Measurements from ENCODE around the gene TPCN1. TPM values are rescaled to one million over a fixed set of nuclear protein-coding genes. Genes with fewer than 3 reads are reported as not detected.

TPCN1 gene
- total RNA-seq, 1 experiment from 2014 or later: 19.0 TPM

- H3K36me3 ChIP-seq (ENCODE audit: low read depth, low read length): peaks cover 2% of the 10 kb centered on the region; the same call in 1 of the 2 replicates
- no peaks in the 10 kb centered on the region for H3F3A ChIP-seq (ENCODE audit: low read length, unreplicated experiment)
- TSS peak; percentile 36 for BruUV-seq (replicated peaks)
- ATAC-seq (no peak), DNase-seq (no peak)
- CTCF ChIA-PET: interaction anchor here (0.5 kb wide), 1 partner anchor 102 kb away, joined by 3 read pairs; no protein-coding TSS in a partner anchor
- H3K79me2 ChIP-seq (ENCODE audit: low read length): no peaks in the 10 kb centered on the region
- peak overlapping the region; percentile 44 for H3K9ac ChIP-seq (ENCODE audit: low read length)
- H3K27me3 ChIP-seq (ENCODE audit: low read length): no peaks in the 10 kb centered on the region
- intact Hi-C loops (cut with micrococcal nuclease): loop anchor here (1.0 to 5.0 kb wide), 2 partner anchors 57 to 102 kb away; no protein-coding TSS in a partner anchor
- H3K4me3 ChIP-seq (ENCODE audit: low read length): no peak overlapping the region
- no peak for TF ChIP-seq EZH2 (IDR thresholded peaks at IDR 0.05; ENCODE audit: low read length, unreplicated experiment)
- no peak for TF ChIP-seq EZH2phosphoT487 (IDR thresholded peaks at IDR 0.05; ENCODE audit: borderline replicate concordance, low read length)
- TF ChIP-seq, protein P1, sequence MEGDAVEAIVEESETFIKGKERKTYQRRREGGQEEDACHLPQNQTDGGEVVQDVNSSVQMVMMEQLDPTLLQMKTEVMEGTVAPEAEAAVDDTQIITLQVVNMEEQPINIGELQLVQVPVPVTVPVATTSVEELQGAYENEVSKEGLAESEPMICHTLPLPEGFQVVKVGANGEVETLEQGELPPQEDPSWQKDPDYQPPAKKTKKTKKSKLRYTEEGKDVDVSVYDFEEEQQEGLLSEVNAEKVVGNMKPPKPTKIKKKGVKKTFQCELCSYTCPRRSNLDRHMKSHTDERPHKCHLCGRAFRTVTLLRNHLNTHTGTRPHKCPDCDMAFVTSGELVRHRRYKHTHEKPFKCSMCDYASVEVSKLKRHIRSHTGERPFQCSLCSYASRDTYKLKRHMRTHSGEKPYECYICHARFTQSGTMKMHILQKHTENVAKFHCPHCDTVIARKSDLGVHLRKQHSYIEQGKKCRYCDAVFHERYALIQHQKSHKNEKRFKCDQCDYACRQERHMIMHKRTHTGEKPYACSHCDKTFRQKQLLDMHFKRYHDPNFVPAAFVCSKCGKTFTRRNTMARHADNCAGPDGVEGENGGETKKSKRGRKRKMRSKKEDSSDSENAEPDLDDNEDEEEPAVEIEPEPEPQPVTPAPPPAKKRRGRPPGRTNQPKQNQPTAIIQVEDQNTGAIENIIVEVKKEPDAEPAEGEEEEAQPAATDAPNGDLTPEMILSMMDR (conservative IDR thresholded peaks at IDR 0.05; ENCODE audit: low read depth, low read length): no peak
- H3K27ac ChIP-seq (ENCODE audit: low read length): peak overlapping the region; percentile 83
- no peaks in the 10 kb centered on the region for H3K9me3 ChIP-seq (ENCODE audit: low read length)
- POLR2A ChIA-PET (ENCODE audit: unreplicated experiment): interaction anchor here (0.5 kb wide), 1 partner anchor 93 kb away, joined by 4 read pairs; no protein-coding TSS in a partner anchor
- peaks cover 17% of the 10 kb centered on the region for H3K4me1 ChIP-seq (ENCODE audit: insufficient read depth, low read length)
- H3K4me2 ChIP-seq (ENCODE audit: low read length): peak overlapping the region; percentile 57
- H2AFZ ChIP-seq (ENCODE audit: low read length): no peak overlapping the region; the same call in 1 of the 2 replicates
- no peaks in the 10 kb centered on the region for H4K20me1 ChIP-seq (ENCODE audit: low read length)
- H3K9me2 ChIP-seq (replicated peaks; ENCODE audit: low read length): no peaks in the 10 kb centered on the region
Observed at GRCh38 chr12:113298861-113299545, 77.7 kb downstream of the TPCN1 start.

GRCh38 chr12:113299619-113300237 lies 78.5 kb downstream of the TPCN1 start:
- Histone ChIP-seq H3K27ac (ENCODE audit: low read length) (peak overlapping the region; percentile 83), H3K36me3 (ENCODE audit: low read depth, low read length) (peaks cover 2% of the 10 kb centered on the region; the same call in 1 of the 2 replicates), H2AFZ (ENCODE audit: low read length) (peak overlapping the region; percentile 59), H3K79me2 (ENCODE audit: low read length) (no peaks in the 10 kb centered on the region), H3F3A (ENCODE audit: low read length, unreplicated experiment) (no peaks in the 10 kb centered on the region), H4K20me1 (ENCODE audit: low read length) (no peaks in the 10 kb centered on the region), H3K27me3 (ENCODE audit: low read length) (no peaks in the 10 kb centered on the region), H3K9me3 (ENCODE audit: low read length) (no peaks in the 10 kb centered on the region), H3K4me3 (ENCODE audit: low read length) (peak overlapping the region; percentile 10; the same call in 1 of the 2 replicates), H3K4me1 (ENCODE audit: insufficient read depth, low read length) (peaks cover 17% of the 10 kb centered on the region), H3K9ac (ENCODE audit: low read length) (peak overlapping the region; percentile 44), H3K4me2 (ENCODE audit: low read length) (peak overlapping the region; percentile 57), H3K9me2 (replicated peaks; ENCODE audit: low read length) (no peaks in the 10 kb centered on the region)
- TF ChIP-seq EZH2phosphoT487 (IDR thresholded peaks at IDR 0.05; ENCODE audit: borderline replicate concordance, low read length): no peak
- TF ChIP-seq, protein P1 (conservative IDR thresholded peaks at IDR 0.05; ENCODE audit: low read depth, low read length): no peak
- TF ChIP-seq EZH2 (IDR thresholded peaks at IDR 0.05; ENCODE audit: low read length, unreplicated experiment): no peak
- intact Hi-C loops (cut with micrococcal nuclease): loop anchor here (1.0 to 5.0 kb wide), 2 partner anchors 57 to 102 kb away; no protein-coding TSS in a partner anchor
- no TSS peak for BruUV-seq (replicated peaks)
- DNase-seq (peak; percentile 94), ATAC-seq (peak; percentile 91)
- POLR2A ChIA-PET (ENCODE audit: unreplicated experiment): no interaction called here
- CTCF ChIA-PET: interaction anchor here (0.5 kb wide), 1 partner anchor 103 kb away, joined by 3 read pairs; no protein-coding TSS in a partner anchor

All from PC-3 (cell line).